NCI-H2107 treated with DMSO at 0.1 percent for 48 hours (cell line): ENCODE data around the gene HOOK2.
"Not testable (repeated sequence)": the region's sequence is repeated elsewhere in the genome, so short reads cannot be mapped to it uniquely, and the experiment has no call there.

ENCODE experiments used
- DNase-seq: peaks from one replicate; lab custom pipeline; 2025; ENCODE audit not compliant: unreplicated experiment; lab: John Stamatoyannopoulos, UW

Gene HOOK2

GRCh38 chr19:12752056-12752781 lies 23.1 kb downstream of the HOOK2 start:
- DNase-seq: no peak

GRCh38 chr19:12751635-12752034 lies 23.7 kb downstream of the HOOK2 start, which contains the start of gene BEST2:
Gene BEST2, plus strand, starts transcription at chr19:12751791. Its CDS starts 802 bp downstream, at chr19:12752593.
- DNase-seq: no peak

DNA sequence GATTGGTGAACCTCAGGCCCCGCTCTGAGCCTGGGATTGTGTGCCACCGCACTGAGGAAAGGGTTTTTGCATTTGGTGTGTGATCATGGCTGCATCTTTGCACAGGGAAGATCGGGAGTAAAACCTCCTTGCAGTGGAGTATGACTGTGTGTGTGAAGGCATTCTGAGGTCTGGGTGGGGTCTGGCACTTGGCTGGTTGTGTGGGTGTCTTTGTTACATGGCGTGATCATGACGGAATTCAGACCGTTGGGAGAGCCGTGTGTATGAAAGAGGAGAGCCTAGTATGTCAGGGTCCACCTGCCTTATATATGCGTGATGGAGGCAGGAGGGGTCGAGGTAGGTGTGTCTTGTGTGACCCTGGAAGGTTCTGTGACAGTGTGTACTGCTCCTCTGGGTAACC lies 24.5 kb downstream of the HOOK2 start:
- DNase-seq: no peak

DNA sequence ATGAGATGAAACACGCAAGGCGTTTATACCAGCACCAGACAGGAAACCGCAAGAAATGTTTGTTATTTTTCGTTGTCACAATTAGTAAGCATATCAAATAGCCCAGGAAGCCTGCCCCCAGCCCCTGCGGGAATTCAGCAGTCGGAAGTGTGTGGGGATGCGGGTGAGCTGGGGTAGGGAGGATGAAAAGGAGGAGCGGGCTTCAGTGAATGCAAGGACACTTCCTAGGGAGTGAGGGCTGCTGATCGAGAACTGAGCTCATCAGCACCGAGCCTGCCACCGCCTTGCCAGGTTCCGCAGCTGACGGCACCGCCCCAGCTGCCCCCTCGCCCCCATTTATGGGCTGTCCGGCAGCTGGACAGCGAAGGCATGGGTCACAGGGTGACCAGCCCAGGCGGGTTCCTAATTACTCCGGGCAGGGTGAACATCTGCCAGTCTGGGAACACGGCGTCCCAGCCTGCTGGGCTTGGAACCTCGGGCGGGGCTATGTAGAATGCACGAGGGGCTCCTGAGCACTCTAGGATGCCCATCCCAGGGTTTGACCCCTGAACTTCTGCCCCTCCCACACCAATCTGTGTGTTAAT lies 25.3 kb downstream of the HOOK2 start:
- DNase-seq: peak; percentile 27

GRCh38 chr19:12748489-12748888 lies 26.9 kb downstream of the HOOK2 start:
- no peak for DNase-seq

- no peak for DNase-seq
Measured at GRCh38 chr19:12745166-12745897, 30.0 kb downstream of the HOOK2 start.

DNA sequence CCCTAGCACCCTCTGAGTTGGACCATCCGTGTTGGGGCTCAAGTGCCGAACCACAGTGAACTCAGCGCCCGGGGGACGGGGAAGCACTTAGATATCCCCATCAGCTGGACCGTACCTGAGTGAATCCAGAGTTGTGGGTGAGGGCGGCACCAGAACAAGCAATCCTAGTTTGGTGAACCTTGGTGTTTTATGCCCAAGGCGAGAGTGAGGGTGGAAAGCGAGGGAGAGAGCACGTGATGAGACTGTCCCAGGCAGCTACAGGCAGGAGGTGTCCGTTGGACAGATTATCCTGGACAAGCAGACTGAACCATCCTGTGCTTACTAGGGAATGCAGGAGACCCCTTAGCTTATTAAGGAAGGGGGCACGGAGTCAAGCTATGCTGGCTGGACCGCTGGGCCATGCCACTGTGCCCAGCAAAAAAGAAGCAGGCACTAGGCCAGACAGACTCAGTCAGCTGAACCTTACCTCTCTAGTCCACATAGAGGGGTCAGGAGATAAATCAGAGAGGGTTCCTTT lies 37.5 kb downstream of the HOOK2 start:
- DNase-seq: no peak

GRCh38 chr19:12736995-12737834 lies 38.1 kb downstream of the HOOK2 start, which contains the start of gene GET3:
Gene GET3, plus strand, starts transcription at chr19:12737497. Its CDS starts 9 bp downstream, at chr19:12737506.
- peak; percentile 99 for DNase-seq

- peak; percentile 15 for DNase-seq
Measured at GRCh38 chr19:12733369-12734214, 41.8 kb downstream of the HOOK2 start.

- DNase-seq: no peak
Measured at GRCh38 chr19:12731337-12731736, 44.0 kb downstream of the HOOK2 start.

GRCh38 chr19:12730064-12730463 lies 45.3 kb downstream of the HOOK2 start:
- no peak for DNase-seq

DNA sequence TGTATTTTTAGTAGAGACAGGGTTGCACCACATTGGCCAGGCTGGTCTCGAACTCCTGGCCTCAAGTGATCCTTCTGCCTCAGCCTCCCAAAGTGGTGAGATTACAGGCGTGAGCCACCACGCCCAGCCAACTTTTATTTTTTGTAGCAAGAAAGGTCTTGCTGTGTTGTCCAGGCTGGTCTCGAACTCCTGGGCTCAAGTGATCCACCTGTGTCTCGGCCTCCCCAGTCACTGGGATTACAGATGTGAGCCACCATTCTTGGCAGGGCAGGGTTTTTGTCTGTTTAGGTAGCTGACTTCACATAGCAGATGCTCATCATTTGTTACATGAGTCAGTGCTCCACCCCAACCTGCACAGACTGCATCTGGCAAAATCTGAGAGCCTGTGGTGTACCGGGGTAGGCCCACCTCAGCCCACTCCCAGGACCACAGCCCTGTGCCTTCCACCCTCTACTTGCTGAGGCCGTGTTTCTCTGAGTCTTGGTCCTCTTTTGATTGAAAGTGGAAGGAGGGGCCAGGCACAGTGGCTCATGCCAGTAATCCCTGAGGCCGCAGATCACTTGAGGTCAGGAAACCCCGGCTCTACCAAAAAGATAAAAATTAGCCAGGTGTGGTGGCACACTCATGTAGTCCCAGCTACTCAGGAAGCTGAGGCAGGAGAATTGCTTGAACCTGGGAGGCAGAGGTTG lies 47.5 kb downstream of the HOOK2 start:
- no peak for DNase-seq

DNA sequence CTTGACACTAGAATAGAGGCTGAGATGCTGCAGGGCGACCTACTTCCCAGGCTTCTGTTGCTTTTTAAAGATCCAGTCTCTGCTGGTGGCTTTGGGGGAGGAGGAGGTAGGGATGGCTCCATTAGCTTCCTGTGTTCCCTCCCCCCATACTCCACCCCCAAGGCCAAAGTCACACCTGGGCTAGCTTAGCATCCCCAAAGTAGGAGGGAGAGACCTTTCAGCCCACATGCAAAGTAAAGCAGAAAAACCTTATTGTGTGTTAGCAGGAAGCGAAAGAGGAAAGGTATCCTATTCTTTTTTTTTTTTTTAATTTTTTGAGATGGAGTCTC lies 48.4 kb downstream of the HOOK2 start:
- DNase-seq: no peak

DNA sequence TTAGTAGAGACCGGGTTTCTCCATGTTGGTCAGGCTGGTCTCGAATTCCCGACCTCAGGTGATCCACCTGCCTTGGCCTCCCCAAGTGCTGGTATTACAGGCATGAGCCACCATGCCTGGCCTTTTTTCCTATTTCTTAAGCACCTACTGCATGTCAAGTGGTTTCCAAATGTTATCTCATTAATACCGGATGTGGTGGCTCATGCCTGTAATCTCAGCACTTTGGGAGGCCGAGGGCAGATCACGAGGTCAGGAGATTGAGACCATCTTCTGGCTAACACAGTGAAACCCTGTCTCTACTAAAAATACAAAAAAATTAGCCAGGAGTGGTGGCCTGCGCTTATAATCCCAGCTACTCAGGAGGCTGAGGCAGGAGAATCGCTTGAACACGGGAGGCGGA lies 49.7 kb downstream of the HOOK2 start:
- DNase-seq: not testable (repeated sequence)

DNA sequence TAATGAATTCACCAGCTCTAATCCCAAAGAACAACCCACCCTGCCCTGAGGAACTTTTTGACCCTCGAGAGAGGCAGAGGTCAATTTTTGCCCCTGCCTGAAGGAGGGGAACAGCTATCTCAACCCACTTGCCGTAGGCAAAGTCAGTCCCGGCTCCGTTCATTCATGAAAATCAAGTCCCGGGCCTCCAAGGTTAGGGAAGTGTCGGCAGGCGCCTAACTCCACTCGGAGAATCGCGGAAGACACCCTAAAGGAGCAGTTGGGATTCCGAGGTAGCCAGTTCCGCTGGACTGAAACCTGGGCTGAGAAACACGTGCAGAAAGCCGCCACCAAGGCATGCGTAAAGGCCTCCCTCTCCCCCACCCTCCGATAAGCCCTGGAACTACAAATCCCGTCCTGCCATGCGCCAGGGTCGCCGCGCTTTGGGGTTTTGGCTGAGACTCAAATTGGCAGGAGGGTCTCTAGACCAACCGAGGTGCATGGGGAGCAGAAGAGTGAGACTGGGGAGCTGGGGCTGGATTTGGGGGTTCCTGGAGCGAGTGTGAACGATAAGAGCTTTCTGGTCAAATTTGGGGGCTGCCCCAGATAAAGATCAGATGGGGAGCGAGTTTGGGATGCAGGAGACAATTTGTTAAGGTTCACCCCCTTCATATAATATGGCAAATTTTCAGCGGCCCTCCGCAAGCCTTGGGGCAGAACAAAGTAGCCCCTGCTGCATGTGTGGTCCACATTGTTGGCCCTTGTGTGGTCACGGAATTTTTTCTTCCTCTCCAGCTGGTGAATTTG lies 51.5 kb downstream of the HOOK2 start, which contains the start of gene TNPO2:
TNPO2 (minus strand) TSS at position 292 of the 786 bp plus-strand sequence. CDS start 2,955 bp downstream, outside the sequence.
- DNase-seq: peak; percentile 26

- DNase-seq: no peak
Measured at GRCh38 chr19:12723381-12723640, 52.0 kb downstream of the HOOK2 start.

DNA sequence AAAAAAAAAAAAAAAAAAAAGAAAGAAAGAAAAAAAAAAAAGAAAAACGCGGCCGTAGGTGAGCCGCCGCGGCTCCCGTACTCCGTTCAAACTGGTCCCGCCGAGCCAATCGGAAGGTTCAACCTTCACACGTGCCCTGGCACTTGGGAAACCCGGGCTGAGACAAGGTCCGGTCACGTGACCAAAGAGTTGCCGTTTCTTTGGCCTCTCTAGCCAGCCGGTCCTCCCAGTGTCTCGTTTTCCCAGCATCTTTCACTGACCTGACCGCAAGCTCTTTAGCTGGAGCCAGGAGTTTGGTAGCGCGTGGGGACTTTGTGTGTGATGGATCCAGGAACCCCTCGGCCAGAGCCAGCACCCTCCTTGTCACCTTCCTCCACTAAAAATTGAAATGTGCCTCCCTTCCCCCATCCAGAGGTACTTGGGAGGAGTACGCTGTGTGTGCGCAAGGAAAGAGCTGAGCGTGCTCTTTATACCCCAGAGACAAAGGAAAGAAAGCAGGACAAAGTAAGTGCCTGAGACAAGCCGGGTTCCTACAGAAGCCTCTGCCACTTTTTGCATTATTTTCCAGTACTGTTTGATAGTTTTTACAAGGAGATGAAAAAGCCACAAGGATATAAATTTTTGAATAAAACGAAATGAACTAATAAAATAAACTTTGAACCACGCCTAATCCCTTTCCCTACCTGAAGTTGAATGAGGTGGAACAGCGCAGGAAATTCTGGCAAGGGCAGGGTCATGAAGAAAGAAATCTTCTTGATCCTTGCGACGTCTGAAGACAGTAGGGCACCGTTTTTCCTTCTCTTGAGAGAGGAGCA lies 52.6 kb downstream of the HOOK2 start:
- peak; percentile 96 for DNase-seq
